ENCODE measurements around the gene DPH1. TPM values are rescaled to one million over a fixed set of nuclear protein-coding genes. Genes with fewer than 3 reads are reported as not detected.

The DPH1 gene
- total RNA-seq, 3 donors from 2014 or later (not counting 1 experiment from before 2014, with no cell fraction given): 60.2 to 65.2 (median 63.2) TPM

- DNase-seq (peak; percentile 89 to 93), ATAC-seq (peak; percentile 65 to 86 (median 67))
- H3K4me3 ChIP-seq (ENCODE audit: low read length): peak overlapping the region; percentile 28
- H3K27ac ChIP-seq (ENCODE audit: low read length): peak overlapping the region; percentile 2
- TF ChIP-seq CTCF (IDR thresholded peaks at IDR 0.05): no peak
- intact Hi-C loops (cut with micrococcal nuclease): no loop called here
- H3K4me3 Mint-ChIP-seq: peak overlapping the region; percentile 82
- WGBS (ENCODE audit: insufficient coverage): 3% methylated on average over 104 of the region's 104 CpGs
- H3K9me3 ChIP-seq (ENCODE audit: control insufficient read depth, insufficient read depth, low read length): no peaks in the 10 kb centered on the region
- H3K9me3 Mint-ChIP-seq: no peaks in the 10 kb centered on the region
- peaks cover 3% of the 10 kb centered on the region for H3K36me3 ChIP-seq (ENCODE audit: control insufficient read depth, insufficient read depth, low read length)
- peaks cover 44% of the 10 kb centered on the region for H3K4me1 ChIP-seq (ENCODE audit: control insufficient read depth, insufficient read depth, low read length)
- H3K4me1 Mint-ChIP-seq: peaks cover 11 to 23% of the 10 kb centered on the region in 2 donors
- H3K27me3 Mint-ChIP-seq (ENCODE audit: low read depth in 2 of 2): peaks cover 0 to 4% of the 10 kb centered on the region in 2 donors
- peak overlapping the region; percentile 61 to 74 for H3K27ac Mint-ChIP-seq
- peaks cover 5% of the 10 kb centered on the region for H3K27me3 ChIP-seq (ENCODE audit: control insufficient read depth, insufficient read depth, low read length)
- no peaks in the 10 kb centered on the region for H3K36me3 Mint-ChIP-seq
Measured at GRCh38 chr17:2049333-2050299, 19.7 kb downstream of the DPH1 start.

DNA sequence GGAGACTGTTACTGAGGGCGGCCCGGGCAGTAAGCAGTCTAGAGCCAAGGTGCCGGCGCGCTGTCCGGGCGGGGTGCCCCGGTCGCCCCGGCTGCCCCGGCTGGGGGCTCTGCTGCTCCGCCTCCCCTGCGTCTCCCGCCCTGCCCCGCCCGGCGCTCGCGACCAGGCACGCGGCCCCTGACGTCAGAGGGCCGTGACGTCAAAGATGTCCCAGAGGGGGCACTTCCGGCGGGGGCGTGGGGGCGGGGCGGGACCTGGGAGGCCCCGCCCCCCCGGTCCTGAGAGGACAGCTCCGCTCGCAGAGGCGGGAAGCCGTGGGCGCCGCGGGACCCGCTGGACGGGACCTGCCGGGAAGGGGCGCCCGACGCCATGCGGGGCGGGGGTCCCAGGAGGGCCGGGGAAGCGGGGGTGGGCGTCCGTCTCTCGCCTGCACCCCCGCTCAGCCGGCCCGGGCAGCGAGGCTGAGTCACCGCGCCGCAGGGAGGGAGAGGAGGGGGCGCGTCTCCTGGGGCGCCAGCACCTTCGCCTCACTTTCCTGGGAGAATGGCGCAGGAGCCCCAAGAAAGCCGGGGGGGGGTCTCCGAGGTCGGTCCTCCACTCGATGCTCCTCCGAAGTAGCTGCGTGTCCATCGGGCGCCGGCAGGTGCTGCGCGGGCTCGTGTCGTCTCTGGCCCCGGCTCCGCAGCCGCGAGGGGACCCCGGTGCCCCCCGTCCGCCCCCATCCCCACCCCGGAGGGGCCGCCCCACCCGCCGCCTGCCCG is 20.5 kb downstream of the DPH1 start:
- no peaks in the 10 kb centered on the region for H3K36me3 ChIP-seq (ENCODE audit: control insufficient read depth, insufficient read depth, low read length)
- H3K27ac Mint-ChIP-seq: peak overlapping the region in 1 of 2 donors; percentile 74
- peaks cover 11 to 26% of the 10 kb centered on the region in 2 donors for H3K4me1 Mint-ChIP-seq
- H3K4me1 ChIP-seq (ENCODE audit: control insufficient read depth, insufficient read depth, low read length): peaks cover 46% of the 10 kb centered on the region
- under 1% methylated on average over 88 of the region's 88 CpGs for WGBS (ENCODE audit: insufficient coverage)
- peak; percentile 37 to 62 (median 42) for ATAC-seq
- peak; percentile 76 to 89 for DNase-seq
- H3K27me3 Mint-ChIP-seq (ENCODE audit: low read depth in 2 of 2): peaks cover 0 to 4% of the 10 kb centered on the region in 2 donors
- peaks cover 5% of the 10 kb centered on the region for H3K27me3 ChIP-seq (ENCODE audit: control insufficient read depth, insufficient read depth, low read length)
- intact Hi-C loops (cut with micrococcal nuclease): no loop called here
- no peaks in the 10 kb centered on the region for H3K9me3 ChIP-seq (ENCODE audit: control insufficient read depth, insufficient read depth, low read length)
- no peak overlapping the region for H3K4me3 Mint-ChIP-seq
- TF ChIP-seq CTCF (IDR thresholded peaks at IDR 0.05): no peak
- no peak overlapping the region for H3K4me3 ChIP-seq (ENCODE audit: low read length)
- no peaks in the 10 kb centered on the region for H3K36me3 Mint-ChIP-seq
- no peak overlapping the region for H3K27ac ChIP-seq (ENCODE audit: low read length)
- H3K9me3 Mint-ChIP-seq: no peaks in the 10 kb centered on the region

- intact Hi-C loops (cut with micrococcal nuclease): no loop called here
- H3K4me1 ChIP-seq (ENCODE audit: control insufficient read depth, insufficient read depth, low read length): peaks cover 49% of the 10 kb centered on the region
- ATAC-seq (no peak), DNase-seq (peak in 1 of 2 donors; percentile 55)
- Mint-ChIP-seq H3K27me3 (ENCODE audit: low read depth in 2 of 2) (peaks cover 0 to 4% of the 10 kb centered on the region in 2 donors), H3K4me3 (peak overlapping the region; percentile 81), H3K9me3 (no peaks in the 10 kb centered on the region), H3K4me1 (peaks cover 11 to 26% of the 10 kb centered on the region in 2 donors), H3K36me3 (no peaks in the 10 kb centered on the region), H3K27ac (peak overlapping the region; percentile 63 to 71)
- TF ChIP-seq CTCF (IDR thresholded peaks at IDR 0.05): no peak
- H3K27ac ChIP-seq (ENCODE audit: low read length): no peak overlapping the region
- no peaks in the 10 kb centered on the region for H3K36me3 ChIP-seq (ENCODE audit: control insufficient read depth, insufficient read depth, low read length)
- no peak overlapping the region for H3K4me3 ChIP-seq (ENCODE audit: low read length)
- 5% methylated on average over 81 of the region's 81 CpGs for WGBS (ENCODE audit: insufficient coverage)
- H3K27me3 ChIP-seq (ENCODE audit: control insufficient read depth, insufficient read depth, low read length): peaks cover 5% of the 10 kb centered on the region
- no peaks in the 10 kb centered on the region for H3K9me3 ChIP-seq (ENCODE audit: control insufficient read depth, insufficient read depth, low read length)
Measured at GRCh38 chr17:2051061-2051932, 21.3 kb downstream of the DPH1 start.

All from natural killer cell (primary cell).